OCI-LY7 (cell line): ENCODE measurements around the gene DGCR8. TPM values are rescaled to one million over a fixed set of nuclear protein-coding genes. Genes with fewer than 3 reads are reported as not detected.

Experiments used
- BruUV-seq: library from RNA; stranded (reverse); fragments of 400-500 nt; replicated peaks from 2 replicates; lab custom pipeline; 2021; lab: Mats Ljungman, UMichigan
- CTCF ChIA-PET: fragments of 300-600 bp; sonication (Branson Sonifier 250); formaldehyde crosslinking; loops from one replicate; lab custom pipeline; 2022; ENCODE audit warnings: antibody characterized with exemption; ENCODE audit not compliant: unreplicated experiment; lab: Charles Lee
- POLR2A ChIA-PET: fragments of 300-600 bp; sonication (Branson Sonifier 250); formaldehyde crosslinking; loops from one replicate; lab custom pipeline; 2022; ENCODE audit warnings: antibody characterized with exemption; lab: Charles Lee
- DNase-seq: peaks from one replicate; pipeline ENCODE4 v3.0.0-alpha.2; 2015; ENCODE audit warnings: low spot score
- H2AFZ ChIP-seq: fragments of 200-600 bp; sonication (generic), shearing (Covaris generic); 2 replicates; pipeline ENCODE4 v1.6.1; 2014; ENCODE audit warnings: mild to moderate bottlenecking, antibody characterized with exemption, low read length, moderate library complexity
- H3K27ac ChIP-seq: fragments of 200-600 bp; sonication (generic); 2 replicates; pipeline ENCODE4 v1.5.1; 2014; ENCODE audit warnings: mixed run types, low read depth, mild to moderate bottlenecking, moderate library complexity, low read length, inconsistent platforms; ENCODE audit not compliant: poor library complexity, severe bottlenecking
- H3K36me3 ChIP-seq: fragments of 200-600 bp; sonication (generic); 2 replicates; pipeline ENCODE4 v1.6.1; 2014; ENCODE audit warnings: mild to moderate bottlenecking, antibody characterized with exemption, low read length, moderate library complexity, mixed read lengths; ENCODE audit not compliant: insufficient read depth
- H3K4me1 ChIP-seq: fragments of 200-600 bp; sonication (generic); 2 replicates; pipeline ENCODE4 v1.5.1; 2014; ENCODE audit warnings: mild to moderate bottlenecking, low read length; ENCODE audit not compliant: insufficient read depth, poor library complexity, severe bottlenecking
- H3K4me2 ChIP-seq: fragments of 200-600 bp; sonication (generic); 2 replicates; pipeline ENCODE4 v1.6.1; 2014; ENCODE audit warnings: mild to moderate bottlenecking, low read length
- H3K4me3 ChIP-seq: fragments of 200-600 bp; sonication (generic); 2 replicates; pipeline ENCODE4 v1.5.1; 2014; ENCODE audit warnings: mild to moderate bottlenecking, low read depth, low read length; ENCODE audit not compliant: poor library complexity, severe bottlenecking
- H3K79me2 ChIP-seq: fragments of 200-600 bp; sonication (generic); 2 replicates; pipeline ENCODE4 v1.6.1; 2016; ENCODE audit warnings: low read depth, mild to moderate bottlenecking, low read length, moderate library complexity, mixed read lengths; ENCODE audit not compliant: insufficient read depth
- H3K9me2 ChIP-seq: fragments of 200-600 bp; sonication (generic); 2 replicates; pipeline ENCODE4 v1.6.1; 2016; ENCODE audit warnings: mild to moderate bottlenecking, low read length, mixed read lengths; ENCODE audit not compliant: insufficient read depth
- H3K9me3 ChIP-seq: fragments of 200-600 bp; sonication (generic); 2 replicates; pipeline ENCODE4 v1.6.1; 2014; ENCODE audit warnings: mild to moderate bottlenecking, mixed run types, low read length, mixed read lengths
- H4K20me1 ChIP-seq: fragments of 200-600 bp; sonication (generic); 2 replicates; pipeline ENCODE4 v1.6.1; 2014; ENCODE audit warnings: mild to moderate bottlenecking, antibody characterized with exemption, low read length, moderate library complexity, mixed read lengths; ENCODE audit not compliant: insufficient read depth
- CTCF ChIP-seq: fragments of 200-600 bp; sonication (generic); conservative IDR thresholded peaks from 2 replicates; pipeline ENCODE4 v1.5.1; 2014; ENCODE audit warnings: mild to moderate bottlenecking, antibody characterized with exemption, low read length, moderate library complexity, mixed read lengths
- EZH2phosphoT487 ChIP-seq: fragments of 200-600 bp; sonication (generic); IDR thresholded peaks from 2 replicates; pipeline ENCODE4 v1.6.1; 2018; ENCODE audit warnings: low read depth, borderline replicate concordance, mild to moderate bottlenecking, mixed run types, antibody characterized with exemption, low read length, moderate library complexity, mixed read lengths
- intact Hi-C: fragments of 100-400 bp; cut with micrococcal nuclease; formaldehyde crosslinking; loops from one replicate; pipeline ENCODE4 v1.10.0; 2022; ENCODE audit not compliant: unreplicated experiment
- total RNA-seq, 2 experiments: library from RNA; depleted of rRNA in 1 of 2; stranded (reverse); fragments of >200 nt in 1 of 2; shearing (Covaris generic) in 1 of 2; gene quantifications; 2 replicates each; pipeline ENCODE4 v1.2.3, GENCODE V29; 2014 to 2022

The DGCR8 gene
- total RNA-seq, 2 experiments from 2014 or later = 49.5 to 68.2 TPM

GRCh38 chr22:20133930-20134549 is 54.0 kb downstream of the DGCR8 start:
- peaks cover 16% of the 10 kb centered on the region for H3K4me1 ChIP-seq
- no peaks in the 10 kb centered on the region for H3K79me2 ChIP-seq
- H3K4me3 ChIP-seq = no peak overlapping the region
- ChIA-PET POLR2A (no interaction called here), CTCF (no interaction called here)
- intact Hi-C loops = no loop called here
- H3K27ac ChIP-seq = no peak overlapping the region
- H4K20me1 ChIP-seq = no peaks in the 10 kb centered on the region
- no peak overlapping the region for H2AFZ ChIP-seq
- H3K9me3 ChIP-seq = no peaks in the 10 kb centered on the region
- TF ChIP-seq EZH2phosphoT487 = 0 out of 2 replicates have a peak, but pooled peaks have one; percentile 27
- TF ChIP-seq CTCF = no peak
- H3K36me3 ChIP-seq = no peaks in the 10 kb centered on the region
- no TSS peak for BruUV-seq
- DNase-seq = no peak
- H3K4me2 ChIP-seq = no peak overlapping the region
- no peaks in the 10 kb centered on the region for H3K9me2 ChIP-seq

- intact Hi-C loops = no loop called here
- CTCF ChIA-PET = no interaction called here
- no peaks in the 10 kb centered on the region for H3K79me2 ChIP-seq
Measured at GRCh38 chr22:20135265-20135664, 55.2 kb downstream of the DGCR8 start.

More at GRCh38 chr22:20135265-20135664, 55.2 kb downstream of the DGCR8 start:
- Histone ChIP-seq H3K9me3 (no peaks in the 10 kb centered on the region), H2AFZ (no peak overlapping the region), H3K9me2 (no peaks in the 10 kb centered on the region), H3K4me1 (peaks cover 12% of the 10 kb centered on the region), H3K4me3 (no peak overlapping the region), H3K4me2 (peak overlapping the region; percentile 28; the same call in 1 of the 2 replicates), H3K27ac (no peak overlapping the region), H3K36me3 (no peaks in the 10 kb centered on the region), H4K20me1 (no peaks in the 10 kb centered on the region)
- POLR2A ChIA-PET = no interaction called here
- TF ChIP-seq EZH2phosphoT487 = no peak
- TF ChIP-seq CTCF = no peak
- BruUV-seq = no TSS peak
- DNase-seq = no peak
